Neuronal stem cell (in vitro differentiated cells): ENCODE results near the gene TSPAN2.

Experiments
- DNase-seq: peaks from one replicate; pipeline ENCODE4 v3.0.0-alpha.2; 2013; ENCODE audit warnings: low spot score
- H2AFZ ChIP-seq: one replicate; pipeline ENCODE4 v1.6.1; 2013; ENCODE audit warnings: mild to moderate bottlenecking, low read length, inconsistent platforms
- H2AK5ac ChIP-seq: 2 replicates; pipeline ENCODE4 v1.6.1; 2013; ENCODE audit warnings: low read depth, mild to moderate bottlenecking, inconsistent platforms, low read length, moderate library complexity, mixed read lengths
- H2BK120ac ChIP-seq: 2 replicates; pipeline ENCODE4 v1.6.1; 2013; ENCODE audit warnings: low read depth, mild to moderate bottlenecking, inconsistent platforms, low read length, moderate library complexity, mixed read lengths
- H2BK12ac ChIP-seq: one replicate; pipeline ENCODE4 v1.6.1; 2013; ENCODE audit warnings: low read length, inconsistent platforms
- H2BK15ac ChIP-seq: 2 replicates; pipeline ENCODE4 v1.6.1; 2013; ENCODE audit warnings: mild to moderate bottlenecking, low read length, inconsistent platforms, mixed read lengths
- H2BK5ac ChIP-seq: one replicate; pipeline ENCODE4 v1.6.1; 2013; ENCODE audit warnings: inconsistent platforms, mild to moderate bottlenecking, low read length, moderate library complexity
- H3K14ac ChIP-seq: one replicate; pipeline ENCODE4 v1.6.1; 2013; ENCODE audit warnings: low read length, inconsistent platforms
- H3K18ac ChIP-seq: 2 replicates; pipeline ENCODE4 v1.6.1; 2013; ENCODE audit warnings: low read length, inconsistent platforms
- H3K23ac ChIP-seq: 2 replicates; pipeline ENCODE4 v1.6.1; 2013; ENCODE audit warnings: low read depth, mild to moderate bottlenecking, mixed read lengths, low read length, inconsistent platforms; ENCODE audit not compliant: poor library complexity
- H3K27ac ChIP-seq: replicated peaks from 3 replicates; pipeline ENCODE4 v1.5.1; 2013; ENCODE audit warnings: low read length, inconsistent platforms
- H3K27me3 ChIP-seq, 3 experiments: 2 replicates each; pipeline ENCODE4 v1.6.1; 2013; ENCODE audit warnings: low read length in 3 of 3, mild to moderate bottlenecking in 2 of 3, inconsistent platforms in 1 of 3, low read depth in 1 of 3, mixed read lengths in 1 of 3, moderate library complexity in 1 of 3; ENCODE audit not compliant: control insufficient read depth in 3 of 3, insufficient read depth in 3 of 3
- H3K36me3 ChIP-seq, 2 donors: replicated peaks in 1 of 2; 2 replicates each; pipeline ENCODE4 v1.6.1; 2013; ENCODE audit warnings: low read length in 2 of 2; ENCODE audit not compliant: control insufficient read depth in 2 of 2, insufficient read depth in 2 of 2
- H3K4ac ChIP-seq: 2 replicates; pipeline ENCODE4 v1.6.1; 2013; ENCODE audit warnings: inconsistent platforms, mild to moderate bottlenecking, low read length, moderate library complexity
- H3K4me1 ChIP-seq, 2 donors: 1 replicate in 1 of 2; 2 replicates in 1 of 2; pipeline ENCODE4 v1.6.1; 2013; ENCODE audit warnings: low read length in 2 of 2, low read depth in 1 of 2; ENCODE audit not compliant: control insufficient read depth in 2 of 2, insufficient read depth in 1 of 2
- H3K4me2 ChIP-seq: one replicate; pipeline ENCODE4 v1.6.1; 2013; ENCODE audit warnings: mild to moderate bottlenecking, low read length, inconsistent platforms; ENCODE audit not compliant: insufficient read depth, poor library complexity, severe bottlenecking
- H3K4me3 ChIP-seq, 2 donors: 2 replicates each; pipeline ENCODE4 v1.5.1; 2013; ENCODE audit warnings: low read length in 2 of 2, mild to moderate bottlenecking in 2 of 2, inconsistent platforms in 1 of 2, moderate library complexity in 1 of 2
- H3K79me1 ChIP-seq: one replicate; pipeline ENCODE4 v1.6.1; 2013; ENCODE audit warnings: low read depth, mild to moderate bottlenecking, inconsistent platforms, low read length, moderate library complexity
- H3K9ac ChIP-seq: one replicate; pipeline ENCODE4 v1.6.1; 2013; ENCODE audit warnings: mild to moderate bottlenecking, low read depth, low read length, inconsistent platforms; ENCODE audit not compliant: poor library complexity
- H3K9me3 ChIP-seq, 2 donors: replicated peaks in 1 of 2; 2 replicates each; pipeline versions ENCODE3 to v1.6.1; 2013; ENCODE audit warnings: low read length in 2 of 2, mild to moderate bottlenecking in 2 of 2, inconsistent platforms in 1 of 2, low read depth in 1 of 2, mixed read lengths in 1 of 2, moderate library complexity in 1 of 2; ENCODE audit not compliant: control insufficient read depth in 2 of 2, insufficient read depth in 1 of 2
- H4K8ac ChIP-seq: one replicate; pipeline ENCODE4 v1.6.1; 2013; ENCODE audit warnings: low read depth, mild to moderate bottlenecking, inconsistent platforms, low read length, moderate library complexity
- H4K91ac ChIP-seq: one replicate; pipeline ENCODE4 v1.6.1; 2013; ENCODE audit warnings: low read length, low read depth, mild to moderate bottlenecking, inconsistent platforms; ENCODE audit not compliant: poor library complexity
- WGBS, 2 donors: extraction: QIAGEN DNeasy Blood & Tissue Kit; methylation state at CpG; one replicate each; pipeline ENCODE4 v1.1.7; 2013; ENCODE audit warnings: missing lambda C conversion rate in 2 of 2, mixed read lengths in 1 of 2; ENCODE audit not compliant: insufficient read length in 2 of 2, insufficient replicate concordance in 1 of 2; ENCODE audit errors: extremely low coverage in 2 of 2; 5-methylcytosine and 5-hydroxymethylcytosine counted together

TSPAN2 gene

DNA sequence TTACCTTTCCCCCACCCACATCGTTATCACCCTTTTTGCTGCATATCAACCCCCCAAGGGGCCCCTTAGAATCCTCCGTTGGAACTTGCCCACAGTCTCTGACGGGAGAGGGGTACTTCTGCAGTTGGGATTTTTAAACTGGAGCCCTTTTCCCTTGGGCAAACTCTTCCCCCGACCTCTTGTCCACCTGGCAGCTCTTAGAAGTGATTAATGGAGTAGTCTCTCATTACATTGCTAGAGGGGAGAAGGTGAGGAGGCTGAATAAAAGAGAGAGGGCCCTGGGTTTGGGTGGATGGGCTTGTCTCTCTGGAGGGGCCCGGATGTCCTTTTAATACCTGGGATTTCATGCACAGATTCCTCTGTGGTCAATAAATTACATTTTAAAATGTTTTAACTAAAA, 27.2 kb upstream of the TSPAN2 start:
- Histone ChIP-seq H3K4me3 (no peak overlapping the region), H3K23ac (no peak overlapping the region), H3K14ac (no peak overlapping the region), H3K27ac (no peak overlapping the region), H2BK5ac (no peak overlapping the region), H2AK5ac (no peak overlapping the region), H3K4me1 (peaks cover 0 to 2% of the 10 kb centered on the region in 2 donors), H3K27me3 (peaks cover 0 to 9% (median 0%) of the 10 kb centered on the region in 3 experiments), H4K91ac (no peak overlapping the region), H3K9me3 (peaks cover 0 to 5% of the 10 kb centered on the region in 2 donors), H2AFZ (no peak overlapping the region), H2BK120ac (no peak overlapping the region), H3K4ac (no peak overlapping the region), H3K79me1 (no peaks in the 10 kb centered on the region), H4K8ac (no peak overlapping the region), H3K9ac (no peak overlapping the region), H3K4me2 (no peak overlapping the region), H2BK12ac (no peak overlapping the region), H3K36me3 (no peaks in the 10 kb centered on the region), H2BK15ac (no peak overlapping the region), H3K18ac (no peak overlapping the region)
- DNase-seq = no peak
- no CpG with 5 or more reads among the region's 5 CpGs for WGBS, 2 donors

- Histone ChIP-seq H2BK15ac (no peak overlapping the region), H3K79me1 (no peaks in the 10 kb centered on the region), H4K91ac (no peak overlapping the region), H3K14ac (no peak overlapping the region), H3K27ac (no peak overlapping the region), H3K9me3 (peaks cover 0 to 5% of the 10 kb centered on the region in 2 donors), H3K4me1 (peaks cover 0 to 2% of the 10 kb centered on the region in 2 donors), H3K36me3 (no peaks in the 10 kb centered on the region), H3K4me2 (no peak overlapping the region), H2BK5ac (no peak overlapping the region), H3K9ac (no peak overlapping the region), H4K8ac (no peak overlapping the region), H3K23ac (no peak overlapping the region), H2BK120ac (no peak overlapping the region), H2AK5ac (no peak overlapping the region), H3K4me3 (no peak overlapping the region), H3K4ac (no peak overlapping the region), H2AFZ (no peak overlapping the region), H3K18ac (no peak overlapping the region), H3K27me3 (peaks cover 0 to 9% (median 0%) of the 10 kb centered on the region in 3 experiments), H2BK12ac (no peak overlapping the region)
- DNase-seq = no peak
- no CpG with 5 or more reads among the region's 6 CpGs for WGBS, 2 donors
Observed at GRCh38 chr1:115115521-115116161, 26.3 kb upstream of the TSPAN2 start.

- Histone ChIP-seq H3K4ac (no peak overlapping the region), H2AK5ac (peak overlapping the region; percentile 65), H3K27me3 (peaks cover 0 to 9% (median 0%) of the 10 kb centered on the region in 3 experiments), H3K14ac (no peak overlapping the region), H2BK15ac (no peak overlapping the region), H3K4me3 (no peak overlapping the region), H4K8ac (no peak overlapping the region), H2BK120ac (no peak overlapping the region), H3K18ac (peak overlapping the region; percentile 32), H3K27ac (no peak overlapping the region), H3K4me1 (peaks cover 0 to 2% of the 10 kb centered on the region in 2 donors), H2AFZ (no peak overlapping the region), H4K91ac (peak overlapping the region; percentile 48), H2BK12ac (no peak overlapping the region), H3K23ac (no peak overlapping the region), H3K79me1 (no peaks in the 10 kb centered on the region), H2BK5ac (no peak overlapping the region), H3K9ac (no peak overlapping the region), H3K4me2 (no peak overlapping the region), H3K9me3 (no peaks in the 10 kb centered on the region), H3K36me3 (no peaks in the 10 kb centered on the region)
- no CpG with 5 or more reads among the region's 3 CpGs for WGBS, 2 donors
- no peak for DNase-seq
Observed at GRCh38 chr1:115114308-115114707, 25.0 kb upstream of the TSPAN2 start.

GRCh38 chr1:115113766-115114165, 24.5 kb upstream of the TSPAN2 start:
- no peak overlapping the region for H3K23ac ChIP-seq
- no peak overlapping the region for H4K8ac ChIP-seq
- H3K27ac ChIP-seq = no peak overlapping the region
- no peak overlapping the region for H2BK12ac ChIP-seq
- no peaks in the 10 kb centered on the region for H3K79me1 ChIP-seq
- no peak for DNase-seq
- H3K14ac ChIP-seq = no peak overlapping the region
- H3K4me2 ChIP-seq = no peak overlapping the region
- H3K4ac ChIP-seq = no peak overlapping the region
- no peak overlapping the region for H2BK15ac ChIP-seq
- H2BK120ac ChIP-seq = no peak overlapping the region
- H3K9ac ChIP-seq = no peak overlapping the region
- H4K91ac ChIP-seq = no peak overlapping the region
- H2BK5ac ChIP-seq = no peak overlapping the region
- peaks cover 0 to 2% of the 10 kb centered on the region in 2 donors for H3K4me1 ChIP-seq
- H2AFZ ChIP-seq = no peak overlapping the region
- no peak overlapping the region for H2AK5ac ChIP-seq
- no peak overlapping the region for H3K4me3 ChIP-seq
- H3K36me3 ChIP-seq = no peaks in the 10 kb centered on the region
- no peak overlapping the region for H3K18ac ChIP-seq
- WGBS, 2 donors = no CpG with 5 or more reads among the region's 4 CpGs
- no peaks in the 10 kb centered on the region for H3K9me3 ChIP-seq
- H3K27me3 ChIP-seq = peaks cover 0 to 9% (median 0%) of the 10 kb centered on the region in 3 experiments
